Cardiac muscle cell (in vitro differentiated cells and primary cell): ENCODE measurements around the gene KSR1. TPM values are rescaled to one million over a fixed set of nuclear protein-coding genes. Genes with fewer than 3 reads are reported as not detected.
"Not testable (repeated sequence)": the region's sequence is repeated elsewhere in the genome, so short reads cannot be mapped to it uniquely, and the experiment has no call there.

ENCODE experiments used
- DNase-seq, 2 donors: peaks; one replicate each; pipeline versions ENCODE4 v3.0.0 to v3.0.0-alpha.2; 2010 to 2017; ENCODE audit warnings: low read depth in 1 of 2, low spot score in 1 of 2
- H3K27ac ChIP-seq: fragments of 200-600 bp; sonication (generic); 2 replicates; pipeline ENCODE4 v1.5.1; 2016
- H3K27me3 ChIP-seq: fragments of 200-600 bp; sonication (generic); 2 replicates; pipeline ENCODE4 v1.6.0; 2016; ENCODE audit warnings: control low read depth
- H3K36me3 ChIP-seq: fragments of 200-600 bp; sonication (generic); 2 replicates; pipeline ENCODE4 v1.5.1; 2016; ENCODE audit warnings: control low read depth
- H3K4me1 ChIP-seq: fragments of 200-600 bp; sonication (generic); 2 replicates; pipeline ENCODE4 v1.8.1; 2017; ENCODE audit warnings: low read depth, mild to moderate bottlenecking, mixed run types
- H3K4me3 ChIP-seq: fragments of 200-600 bp; sonication (generic); 2 replicates; pipeline ENCODE4 v1.5.1; 2016; ENCODE audit warnings: mild to moderate bottlenecking
- H3K9me3 ChIP-seq: fragments of 200-600 bp; sonication (generic); 2 replicates; pipeline ENCODE4 v1.5.1; 2017; ENCODE audit warnings: low read depth, mild to moderate bottlenecking, control low read depth
- polyA plus RNA-seq: library from polyadenylated mRNA; unstranded; fragments of >200 nt; fragmentation: Nextera tagmentation; extraction: Ambion mirVana; gene quantifications from 2 replicates; pipeline ENCODE4 v1.2.1, GENCODE V29; 2016
- total RNA-seq: library from RNA; depleted of rRNA; stranded (reverse); fragments of >200 nt; gene quantifications from 2 replicates; pipeline ENCODE4 v1.2.3, GENCODE V29; 2016
- TF ChIP-seq, protein P1 (sequence below): IDR thresholded peaks from 2 replicates; pipeline ENCODE4 v1.5.1; 2012; ENCODE audit warnings: low read depth, mild to moderate bottlenecking, low read length

KSR1 gene
- total and polyA plus RNA-seq, 2 experiments from 2014 or later: 15.7 to 29.0 TPM

GRCh38 chr17:27644586-27644985, 188.3 kb downstream of the KSR1 start:
- H3K27ac ChIP-seq: no peak overlapping the region
- H3K27me3 ChIP-seq: no peaks in the 10 kb centered on the region
- H3K36me3 ChIP-seq: no peaks in the 10 kb centered on the region
- H3K4me1 ChIP-seq: no peaks in the 10 kb centered on the region
- H3K9me3 ChIP-seq: no peaks in the 10 kb centered on the region
- H3K4me3 ChIP-seq: no peak overlapping the region
- TF ChIP-seq, protein P1, sequence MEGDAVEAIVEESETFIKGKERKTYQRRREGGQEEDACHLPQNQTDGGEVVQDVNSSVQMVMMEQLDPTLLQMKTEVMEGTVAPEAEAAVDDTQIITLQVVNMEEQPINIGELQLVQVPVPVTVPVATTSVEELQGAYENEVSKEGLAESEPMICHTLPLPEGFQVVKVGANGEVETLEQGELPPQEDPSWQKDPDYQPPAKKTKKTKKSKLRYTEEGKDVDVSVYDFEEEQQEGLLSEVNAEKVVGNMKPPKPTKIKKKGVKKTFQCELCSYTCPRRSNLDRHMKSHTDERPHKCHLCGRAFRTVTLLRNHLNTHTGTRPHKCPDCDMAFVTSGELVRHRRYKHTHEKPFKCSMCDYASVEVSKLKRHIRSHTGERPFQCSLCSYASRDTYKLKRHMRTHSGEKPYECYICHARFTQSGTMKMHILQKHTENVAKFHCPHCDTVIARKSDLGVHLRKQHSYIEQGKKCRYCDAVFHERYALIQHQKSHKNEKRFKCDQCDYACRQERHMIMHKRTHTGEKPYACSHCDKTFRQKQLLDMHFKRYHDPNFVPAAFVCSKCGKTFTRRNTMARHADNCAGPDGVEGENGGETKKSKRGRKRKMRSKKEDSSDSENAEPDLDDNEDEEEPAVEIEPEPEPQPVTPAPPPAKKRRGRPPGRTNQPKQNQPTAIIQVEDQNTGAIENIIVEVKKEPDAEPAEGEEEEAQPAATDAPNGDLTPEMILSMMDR: no peak
- DNase-seq: peak in 1 of 2 donors; percentile 20

GRCh38 chr17:27645621-27646020, 189.4 kb downstream of the KSR1 start:
- H3K27ac ChIP-seq, DNase-seq, H3K27me3 ChIP-seq, H3K36me3 ChIP-seq, H3K4me3 ChIP-seq, H3K4me1 ChIP-seq, H3K9me3 ChIP-seq: not testable (repeated sequence)
- TF ChIP-seq, protein P1: peak; percentile 12

GRCh38 chr17:27646232-27646631, 190.0 kb downstream of the KSR1 start:
- H3K36me3 ChIP-seq: no peaks in the 10 kb centered on the region
- H3K27ac ChIP-seq: no peak overlapping the region
- TF ChIP-seq, protein P1: no peak
- H3K4me3 ChIP-seq: no peak overlapping the region
- no peaks in the 10 kb centered on the region for H3K4me1 ChIP-seq
- DNase-seq: no peak
- H3K9me3 ChIP-seq: no peaks in the 10 kb centered on the region
- no peaks in the 10 kb centered on the region for H3K27me3 ChIP-seq

DNA sequence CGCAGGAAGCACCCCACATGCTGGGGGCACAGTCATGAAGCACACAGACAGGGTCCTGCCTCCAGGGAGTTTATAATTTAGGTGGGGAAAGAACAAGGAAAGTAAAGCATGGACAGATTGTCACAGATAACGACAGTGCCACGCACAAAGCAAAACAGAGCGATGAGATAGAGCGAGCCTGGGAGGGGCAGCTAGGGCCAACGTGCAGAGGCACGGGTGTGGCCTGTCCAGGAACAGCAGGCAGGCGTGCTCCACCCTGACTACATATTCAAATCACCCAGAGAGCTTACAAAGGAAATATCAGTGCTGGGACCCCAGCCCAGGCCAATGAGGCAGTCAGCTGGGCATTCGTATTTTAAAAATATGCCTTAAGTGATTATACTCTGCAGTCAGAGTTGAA, 191.5 kb downstream of the KSR1 start:
- no peaks in the 10 kb centered on the region for H3K9me3 ChIP-seq
- no peak overlapping the region for H3K4me3 ChIP-seq
- H3K27me3 ChIP-seq: no peaks in the 10 kb centered on the region
- TF ChIP-seq, protein P1: no peak
- H3K4me1 ChIP-seq: no peaks in the 10 kb centered on the region
- H3K36me3 ChIP-seq: no peaks in the 10 kb centered on the region
- H3K27ac ChIP-seq: no peak overlapping the region
- DNase-seq: no peak

DNA sequence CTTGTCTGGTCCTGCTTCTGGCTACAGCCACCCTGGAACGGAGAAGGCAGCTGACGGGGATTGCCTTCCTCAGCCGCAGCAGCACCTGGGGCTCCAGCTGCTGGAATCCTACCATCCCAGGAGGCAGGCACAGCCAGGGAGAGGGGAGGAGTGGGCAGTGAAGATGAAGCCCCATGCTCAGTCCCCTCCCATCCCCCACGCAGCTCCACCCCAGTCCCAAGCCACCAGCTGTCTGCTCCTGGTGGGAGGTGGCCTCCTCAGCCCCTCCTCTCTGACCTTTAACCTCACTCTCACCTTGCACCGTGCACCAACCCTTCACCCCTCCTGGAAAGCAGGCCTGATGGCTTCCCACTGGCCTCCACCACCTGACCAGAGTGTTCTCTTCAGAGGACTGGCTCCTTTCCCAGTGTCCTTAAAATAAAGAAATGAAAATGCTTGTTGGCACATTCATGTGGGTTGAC, 192.9 kb downstream of the KSR1 start:
- H3K36me3 ChIP-seq, H3K4me1 ChIP-seq, H3K9me3 ChIP-seq, DNase-seq, H3K27me3 ChIP-seq, H3K4me3 ChIP-seq, H3K27ac ChIP-seq: not testable (repeated sequence)

- H3K36me3 ChIP-seq: no peaks in the 10 kb centered on the region
- H3K4me1 ChIP-seq: no peaks in the 10 kb centered on the region
- DNase-seq: no peak
- TF ChIP-seq, protein P1: no peak
- H3K9me3 ChIP-seq: no peaks in the 10 kb centered on the region
- H3K27me3 ChIP-seq: no peaks in the 10 kb centered on the region
- H3K4me3 ChIP-seq: no peak overlapping the region
- H3K27ac ChIP-seq: no peak overlapping the region
Measured at GRCh38 chr17:27649929-27650328, 193.7 kb downstream of the KSR1 start.
